Vagina (tissue), 2 donors: ENCODE data around the gene EHD1.

Source experiments
- POLR2A ChIP-seq, 2 donors: fragments of 450-650 bp; IDR thresholded peaks; one replicate each; pipeline ENCODE4 v1.6.1; 2017; ENCODE audit warnings: antibody characterized with exemption in 2 of 2, mild to moderate bottlenecking in 2 of 2, moderate library complexity in 2 of 2
- TF ChIP-seq, protein P1 (sequence below), 3 experiments: fragments of 450-650 bp in 2 of 3; fragments of 200-600 bp in 1 of 3; sonication (generic) in 1 of 3; IDR thresholded peaks; one replicate each; pipeline ENCODE4 v1.5.1; 2017 to 2019; ENCODE audit warnings: antibody characterized with exemption in 3 of 3, mild to moderate bottlenecking in 2 of 3, moderate library complexity in 2 of 3

DNA sequence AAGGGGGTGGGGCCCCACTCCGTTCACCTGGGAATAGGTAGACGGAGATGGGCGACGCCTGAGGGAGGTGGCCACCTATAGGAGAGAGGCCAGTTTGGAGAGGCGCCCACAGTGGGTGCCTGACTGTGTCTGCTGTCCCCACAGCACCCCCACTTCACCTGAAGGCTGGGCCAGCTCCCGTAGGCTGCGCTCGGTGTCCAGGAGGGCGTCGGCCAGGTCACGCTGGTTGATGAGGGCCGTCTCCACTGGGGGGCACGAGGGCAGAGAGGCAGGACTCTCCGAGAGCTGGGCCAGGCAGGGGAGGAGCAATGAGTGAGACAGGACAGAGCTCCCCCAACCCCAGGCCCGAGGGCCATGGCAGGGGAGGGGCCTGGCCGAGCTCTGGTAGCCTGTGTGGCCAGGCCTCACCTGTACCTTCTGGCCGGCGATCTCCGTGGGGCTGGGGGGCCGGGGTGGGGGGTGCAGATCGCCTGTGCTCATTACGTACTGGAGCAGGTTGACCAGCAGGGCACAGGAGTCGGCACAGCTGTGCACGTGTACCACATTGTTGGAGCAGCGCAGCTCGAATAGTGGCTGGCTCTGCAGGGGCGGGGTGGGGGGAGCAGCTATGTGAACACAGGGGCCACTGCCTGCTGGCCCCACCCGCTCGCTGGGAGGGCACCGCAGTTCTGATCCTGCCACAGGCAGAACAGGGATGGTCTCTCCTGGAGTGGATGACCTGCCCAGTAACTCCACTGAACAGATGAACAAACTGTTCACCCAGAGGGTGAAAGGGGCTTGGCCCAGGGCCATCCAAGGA lies 23.9 kb upstream of the EHD1 start:
- TF ChIP-seq, protein P1, sequence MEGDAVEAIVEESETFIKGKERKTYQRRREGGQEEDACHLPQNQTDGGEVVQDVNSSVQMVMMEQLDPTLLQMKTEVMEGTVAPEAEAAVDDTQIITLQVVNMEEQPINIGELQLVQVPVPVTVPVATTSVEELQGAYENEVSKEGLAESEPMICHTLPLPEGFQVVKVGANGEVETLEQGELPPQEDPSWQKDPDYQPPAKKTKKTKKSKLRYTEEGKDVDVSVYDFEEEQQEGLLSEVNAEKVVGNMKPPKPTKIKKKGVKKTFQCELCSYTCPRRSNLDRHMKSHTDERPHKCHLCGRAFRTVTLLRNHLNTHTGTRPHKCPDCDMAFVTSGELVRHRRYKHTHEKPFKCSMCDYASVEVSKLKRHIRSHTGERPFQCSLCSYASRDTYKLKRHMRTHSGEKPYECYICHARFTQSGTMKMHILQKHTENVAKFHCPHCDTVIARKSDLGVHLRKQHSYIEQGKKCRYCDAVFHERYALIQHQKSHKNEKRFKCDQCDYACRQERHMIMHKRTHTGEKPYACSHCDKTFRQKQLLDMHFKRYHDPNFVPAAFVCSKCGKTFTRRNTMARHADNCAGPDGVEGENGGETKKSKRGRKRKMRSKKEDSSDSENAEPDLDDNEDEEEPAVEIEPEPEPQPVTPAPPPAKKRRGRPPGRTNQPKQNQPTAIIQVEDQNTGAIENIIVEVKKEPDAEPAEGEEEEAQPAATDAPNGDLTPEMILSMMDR (IDR thresholded peaks at IDR 0.05) = no peak
- no peak for TF ChIP-seq POLR2A (IDR thresholded peaks at IDR 0.05)
